Ectodermal cell (in vitro differentiated cells): ENCODE results near the gene PHOX2B.
"Not testable (repeated sequence)": the region's sequence is repeated elsewhere in the genome, so short reads cannot be mapped to it uniquely, and the experiment has no call there.

Source experiments
- H3K27ac ChIP-seq: 2 replicates; pipeline ENCODE4 v1.7.0; 2013; ENCODE audit warnings: mild to moderate bottlenecking, low read depth, low read length; ENCODE audit not compliant: insufficient read depth, poor library complexity, severe bottlenecking
- H3K27me3 ChIP-seq: 2 replicates; pipeline ENCODE4 v1.7.0; 2013; ENCODE audit warnings: mild to moderate bottlenecking, low read length; ENCODE audit not compliant: insufficient read depth, control insufficient read depth, poor library complexity, severe bottlenecking
- H3K36me3 ChIP-seq: one replicate; pipeline ENCODE4 v1.7.0; 2013; ENCODE audit warnings: low read length; ENCODE audit not compliant: control insufficient read depth, insufficient read depth
- H3K4me1 ChIP-seq: one replicate; pipeline ENCODE4 v1.7.0; 2013; ENCODE audit warnings: low read length; ENCODE audit not compliant: control insufficient read depth, insufficient read depth
- H3K4me3 ChIP-seq: 2 replicates; pipeline ENCODE4 v1.7.0; 2013; ENCODE audit warnings: low read depth, low read length, control low read depth; ENCODE audit not compliant: insufficient read depth
- H3K9me3 ChIP-seq: 2 replicates; pipeline ENCODE4 v1.7.0; 2013; ENCODE audit warnings: mild to moderate bottlenecking, low read length, moderate library complexity; ENCODE audit not compliant: control insufficient read depth
- WGBS, 2 experiments: methylation state at CpG; one replicate each; pipeline ENCODE4 v1.1.7; 2013; ENCODE audit warnings: missing lambda C conversion rate in 2 of 2; 5-methylcytosine and 5-hydroxymethylcytosine counted together

Gene PHOX2B

DNA sequence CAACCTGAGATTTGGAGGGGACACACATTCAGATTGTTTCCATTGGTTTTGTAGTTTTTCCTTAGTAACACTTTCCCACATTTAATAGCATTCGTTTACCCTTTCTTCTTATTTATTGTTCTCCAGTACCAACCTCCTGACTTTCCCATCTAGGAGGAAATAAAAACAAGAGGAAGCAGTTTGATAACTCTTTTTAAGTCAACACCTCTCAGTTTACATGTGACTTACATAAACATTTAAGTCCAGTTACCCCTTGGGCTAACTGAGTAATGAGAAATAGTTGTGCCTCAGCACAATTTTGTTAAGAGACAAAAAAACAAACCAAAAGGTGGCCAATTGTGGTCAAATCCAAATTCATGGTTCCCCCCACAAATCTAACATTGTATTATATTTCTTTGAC is 34.8 kb downstream of the PHOX2B start:
- Histone ChIP-seq H3K27me3 (no peaks in the 10 kb centered on the region), H3K4me1 (no peaks in the 10 kb centered on the region), H3K27ac (no peak overlapping the region), H3K4me3 (no peak overlapping the region), H3K9me3 (no peaks in the 10 kb centered on the region), H3K36me3 (no peaks in the 10 kb centered on the region)
- WGBS, 2 experiments: 100% methylated on average over 1 of the region's 1 CpG

DNA sequence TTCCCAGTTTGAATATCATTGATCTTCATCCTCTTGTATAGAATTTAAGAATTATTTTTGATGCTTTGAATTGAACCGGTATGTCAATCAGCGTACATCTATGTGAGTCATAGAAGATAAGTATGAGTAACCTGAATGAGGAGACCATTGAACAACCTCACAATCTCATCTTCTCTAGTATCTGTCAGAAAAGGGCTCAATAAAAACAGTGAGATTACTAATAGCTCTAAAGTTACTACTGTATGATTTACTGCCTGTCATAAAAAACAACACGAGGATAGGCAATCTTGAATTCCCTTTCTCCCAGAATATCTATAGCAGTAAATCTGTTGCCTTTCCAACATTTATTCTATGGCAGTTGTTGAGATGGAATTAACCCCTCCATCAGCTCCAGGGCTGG is 36.1 kb downstream of the PHOX2B start:
- Histone ChIP-seq H3K4me1 (no peaks in the 10 kb centered on the region), H3K27ac (no peak overlapping the region), H3K27me3 (no peaks in the 10 kb centered on the region), H3K36me3 (no peaks in the 10 kb centered on the region), H3K4me3 (no peak overlapping the region), H3K9me3 (no peaks in the 10 kb centered on the region)
- 95% methylated on average over 3 of the region's 3 CpGs; no CpG with 5 or more reads in 1 of the 2 experiments for WGBS, 2 experiments

DNA sequence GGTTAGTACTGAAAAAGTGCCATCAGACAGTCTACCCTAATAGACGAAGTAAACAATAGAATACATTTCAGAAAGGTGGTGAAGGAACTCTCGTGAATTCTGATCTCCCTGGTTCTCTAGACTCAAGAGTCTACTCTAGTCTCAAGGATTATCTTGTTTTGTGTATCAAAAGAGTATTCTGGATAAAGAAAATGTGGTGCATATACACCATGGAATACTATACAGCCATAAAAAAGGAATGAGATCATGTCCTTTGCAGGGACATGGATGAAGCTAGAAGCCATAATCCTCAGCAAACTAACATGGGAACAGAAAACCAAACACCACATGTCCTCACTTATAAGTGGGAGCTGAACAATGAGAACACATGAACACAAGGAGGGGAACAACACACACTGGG is 36.9 kb downstream of the PHOX2B start:
- H3K36me3 ChIP-seq, H3K4me1 ChIP-seq, H3K9me3 ChIP-seq, H3K27ac ChIP-seq, H3K27me3 ChIP-seq, H3K4me3 ChIP-seq: not testable (repeated sequence)
- 89 to 93% methylated on average over 2 of the region's 2 CpGs for WGBS, 2 experiments

DNA sequence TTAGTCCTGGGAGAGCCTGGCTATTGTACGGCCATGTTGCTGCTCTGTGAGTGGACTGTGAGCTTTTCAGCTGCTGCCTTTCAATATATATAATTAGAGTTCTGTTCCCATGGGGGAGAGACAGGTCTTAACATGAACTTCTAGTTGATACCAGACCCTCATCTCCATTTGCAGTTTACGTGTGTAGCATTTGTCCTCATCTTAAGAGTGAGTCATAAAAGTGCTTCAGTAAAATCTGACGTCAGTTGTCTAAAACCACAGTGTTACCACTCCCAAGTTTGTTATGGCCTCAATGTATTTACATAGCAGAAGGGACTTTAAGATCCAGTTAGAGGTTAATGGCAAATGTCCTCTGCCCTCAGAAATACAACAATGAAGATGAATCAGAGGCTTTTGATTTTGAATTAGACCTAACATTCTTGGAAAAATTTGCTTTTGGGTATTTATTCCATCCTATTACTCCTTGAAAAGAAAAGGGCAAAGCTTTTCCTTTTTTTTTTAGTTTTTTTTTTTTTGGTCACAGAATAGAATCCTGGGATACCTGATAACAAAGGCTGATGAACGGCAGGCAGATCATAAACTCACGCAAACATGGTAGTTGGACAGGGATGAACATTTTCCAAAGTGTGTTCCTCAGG is 38.6 kb downstream of the PHOX2B start:
- no peaks in the 10 kb centered on the region for H3K27me3 ChIP-seq
- H3K4me1 ChIP-seq: no peaks in the 10 kb centered on the region
- no peaks in the 10 kb centered on the region for H3K9me3 ChIP-seq
- 91 to 98% methylated on average over 5 of the region's 5 CpGs for WGBS, 2 experiments
- no peaks in the 10 kb centered on the region for H3K36me3 ChIP-seq
- no peak overlapping the region for H3K4me3 ChIP-seq
- H3K27ac ChIP-seq: no peak overlapping the region

DNA sequence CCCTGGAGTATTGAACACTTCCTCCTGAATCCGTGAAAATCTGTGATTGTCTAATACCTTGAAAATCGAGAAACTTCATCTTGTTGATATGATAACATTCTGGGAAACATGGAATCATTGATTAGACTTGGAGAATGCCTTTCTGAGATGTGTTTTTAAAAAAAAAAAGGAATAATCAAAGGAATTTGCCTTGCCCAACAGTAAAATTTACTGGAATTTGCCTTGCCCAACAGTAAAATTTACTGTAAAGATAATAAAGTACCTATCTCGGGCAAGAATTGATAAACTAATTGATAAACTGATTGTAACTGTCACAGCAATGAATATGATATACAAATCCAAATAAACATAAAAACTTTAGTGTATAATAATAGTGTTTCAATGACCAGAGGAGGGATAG is 44.7 kb downstream of the PHOX2B start:
- WGBS, 2 experiments: 89 to 97% methylated on average over 2 of the region's 3 CpGs
- Histone ChIP-seq H3K9me3 (no peaks in the 10 kb centered on the region), H3K4me3 (no peak overlapping the region), H3K4me1 (no peaks in the 10 kb centered on the region), H3K36me3 (no peaks in the 10 kb centered on the region), H3K27ac (no peak overlapping the region), H3K27me3 (no peaks in the 10 kb centered on the region)

DNA sequence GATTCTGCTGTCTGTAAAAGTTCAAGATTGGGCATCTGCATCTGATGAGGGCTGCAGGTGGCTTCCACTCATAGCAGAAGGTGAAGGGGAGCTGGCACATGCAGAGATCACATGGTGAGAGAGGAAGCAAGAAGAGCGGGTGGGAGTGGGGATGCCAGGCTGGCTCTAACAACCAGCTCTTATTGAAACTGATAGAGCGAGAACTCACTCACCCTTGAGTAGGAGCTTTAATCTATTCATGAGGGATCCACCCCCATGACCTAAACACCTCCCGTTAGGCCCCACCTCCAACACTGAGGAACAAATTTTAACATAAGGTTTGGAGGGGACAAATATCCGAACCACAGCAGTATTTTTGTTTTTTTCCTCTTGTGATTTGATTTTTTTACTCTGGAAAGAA is 45.8 kb downstream of the PHOX2B start:
- Histone ChIP-seq H3K4me3 (no peak overlapping the region), H3K27ac (no peak overlapping the region), H3K9me3 (no peaks in the 10 kb centered on the region), H3K27me3 (no peaks in the 10 kb centered on the region), H3K4me1 (no peaks in the 10 kb centered on the region), H3K36me3 (no peaks in the 10 kb centered on the region)
- 87 to 92% methylated on average over 4 of the region's 4 CpGs for WGBS, 2 experiments

DNA sequence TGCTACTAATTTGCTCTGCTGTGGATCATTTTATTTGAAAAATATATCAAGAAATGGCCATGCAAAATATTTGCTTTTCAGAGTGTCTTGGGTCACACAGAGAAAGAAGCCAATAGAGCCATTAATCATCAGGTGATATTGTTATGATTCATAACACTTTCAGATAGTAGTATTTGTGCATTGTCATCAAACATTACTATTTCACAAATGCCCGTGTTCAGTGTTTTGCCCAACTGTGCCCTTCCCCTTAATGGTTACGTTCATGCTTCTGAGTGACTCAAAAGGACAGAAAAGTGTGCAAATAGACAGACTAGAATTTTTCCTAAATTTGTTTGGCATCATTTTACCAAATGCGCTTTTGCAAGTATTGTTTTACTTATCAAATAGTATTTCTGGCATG is 46.5 kb downstream of the PHOX2B start:
- Histone ChIP-seq H3K27ac (no peak overlapping the region), H3K4me3 (no peak overlapping the region), H3K4me1 (no peaks in the 10 kb centered on the region), H3K36me3 (no peaks in the 10 kb centered on the region), H3K27me3 (no peaks in the 10 kb centered on the region), H3K9me3 (no peaks in the 10 kb centered on the region)
- 81 to 96% methylated on average over 2 to 3 of the region's 3 CpGs for WGBS, 2 experiments

DNA sequence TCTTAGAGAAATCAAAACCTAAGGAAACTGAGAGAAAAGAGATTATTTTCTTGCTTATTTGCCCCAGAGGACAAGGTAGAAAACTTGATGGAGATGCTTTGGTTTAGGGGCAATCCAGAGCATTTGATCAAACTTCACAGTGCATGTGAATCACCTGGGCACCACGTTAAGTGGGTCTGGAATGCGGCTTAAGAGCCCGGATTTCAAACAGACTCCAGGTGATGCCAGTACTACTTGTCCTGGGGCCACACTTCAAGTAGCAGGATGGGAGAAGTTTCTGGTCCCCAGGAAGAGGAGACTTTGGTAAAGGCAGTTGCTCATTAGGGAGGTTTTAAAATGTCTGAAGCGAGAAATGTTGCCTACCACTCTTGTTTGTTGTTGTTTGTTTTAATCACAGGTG is 51.8 kb downstream of the PHOX2B start:
- WGBS, 2 experiments: 76 to 79% methylated on average over 4 of the region's 4 CpGs

DNA sequence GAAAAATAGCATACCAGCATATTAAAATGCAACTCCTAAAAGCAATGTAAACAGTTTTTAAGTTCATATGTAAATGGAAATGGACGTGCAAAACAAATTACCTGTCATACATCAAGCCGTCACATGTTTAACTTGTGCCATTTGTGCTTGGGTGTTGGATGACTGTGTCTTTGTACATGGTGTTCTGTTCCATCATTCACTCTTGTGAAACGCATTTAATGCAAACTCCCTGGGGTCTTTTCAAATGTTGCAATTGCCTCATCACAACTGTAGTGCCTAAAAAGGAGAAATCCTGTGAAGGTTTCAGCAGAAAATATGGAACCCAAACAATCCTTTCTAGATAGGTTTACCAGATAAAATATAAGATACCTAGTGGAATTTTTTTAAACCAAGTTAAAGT is 52.4 kb downstream of the PHOX2B start:
- WGBS, 2 experiments: 93 to 94% methylated on average over 3 of the region's 3 CpGs
- Histone ChIP-seq H3K9me3 (no peaks in the 10 kb centered on the region), H3K27me3 (no peaks in the 10 kb centered on the region), H3K27ac (no peak overlapping the region), H3K36me3 (no peaks in the 10 kb centered on the region), H3K4me1 (no peaks in the 10 kb centered on the region), H3K4me3 (no peak overlapping the region)

More for the DNA sequence above, 51.8 kb downstream of the PHOX2B start:
- H3K4me1 ChIP-seq: no peaks in the 10 kb centered on the region
- no peak overlapping the region for H3K27ac ChIP-seq
- H3K36me3 ChIP-seq: no peaks in the 10 kb centered on the region
- no peak overlapping the region for H3K4me3 ChIP-seq
- no peaks in the 10 kb centered on the region for H3K27me3 ChIP-seq
- H3K9me3 ChIP-seq: no peaks in the 10 kb centered on the region
